Ovary (tissue), 3 donors: ENCODE measurements around the gene FARP1.

Experiments used
- CTCF ChIP-seq, 3 donors: fragments of 450-650 bp in 2 of 3; fragments of 200-600 bp in 1 of 3; IDR thresholded peaks; one replicate each; pipeline versions ENCODE4 v1.5.1 to v1.8.0; 2016 to 2022; ENCODE audit warnings: antibody characterized with exemption in 3 of 3, mild to moderate bottlenecking in 1 of 3
- EP300 ChIP-seq: sonication (generic); formaldehyde crosslinking; IDR thresholded peaks from one replicate; pipeline ENCODE4 v1.6.1; 2017; ENCODE audit warnings: antibody characterized with exemption
- donor health status: DM: no; HTN: no; CAD: no.

- TF ChIP-seq CTCF (IDR thresholded peaks at IDR 0.05) (no peak), EP300 (no peak)
Observed at GRCh38 chr13:98118865-98119264, 24.0 kb upstream of the FARP1 start.
